ENCODE results near the gene SH2D1A.

- TF ChIP-seq CTCF (IDR thresholded peaks at IDR 0.05) (no peak), POLR2A (IDR thresholded peaks at IDR 0.05) (no peak)
Observed at GRCh38 chrX:124307253-124307907, 39.0 kb upstream of the SH2D1A start.

Data from lower leg skin (tissue), 3 donors.